Upper lobe of left lung (tissue), 6 donors: ENCODE data around the gene CDKN1C. TPM values are rescaled to one million over a fixed set of nuclear protein-coding genes. Genes with fewer than 3 reads are reported as not detected.
A peak's percentile ranks its signal among the peaks of the same experiment; 100 is the strongest.

Experiments used
- ATAC-seq, 2 donors: fragments of 200-7000 bp; cut with Tn5 transposase; one replicate each; pipeline ENCODE4 v1.9.1; 2022; ENCODE audit warnings: mild to moderate bottlenecking in 2 of 2, moderate library complexity in 2 of 2; ENCODE audit not compliant: low FRiP score in 2 of 2
- DNase-seq, 2 donors: peaks; one replicate each; pipeline ENCODE4 v3.0.0-alpha.2; 2019 to 2020
- H3K27ac ChIP-seq, 4 donors: fragments of 200-600 bp; sonication (generic); one replicate each; pipeline ENCODE4 v1.5.1; 2016 to 2019
- H3K27me3 ChIP-seq, 4 donors: fragments of 200-600 bp; sonication (generic); one replicate each; pipeline ENCODE4 v1.5.1; 2017 to 2019
- H3K36me3 ChIP-seq, 4 donors: fragments of 200-600 bp; sonication (generic); one replicate each; pipeline ENCODE4 v1.5.1; 2016 to 2019
- H3K4me1 ChIP-seq, 4 donors: fragments of 200-600 bp; sonication (generic); one replicate each; pipeline ENCODE4 v1.5.1; 2018 to 2019
- H3K4me3 ChIP-seq, 4 donors: fragments of 200-600 bp; sonication (generic); one replicate each; pipeline ENCODE4 v1.5.1; 2017 to 2019; ENCODE audit warnings: mild to moderate bottlenecking in 2 of 4, moderate library complexity in 1 of 4
- H3K9me3 ChIP-seq, 4 donors: fragments of 200-600 bp; sonication (generic); one replicate each; pipeline ENCODE4 v1.5.1; 2018 to 2019
- CTCF ChIP-seq, 6 experiments: fragments of 450-650 bp in 4 of 6; fragments of 200-600 bp in 2 of 6; sonication (generic) in 2 of 6; IDR thresholded peaks; one replicate each; pipeline ENCODE4 v1.5.1; 2016 to 2019; ENCODE audit warnings: antibody characterized with exemption in 6 of 6
- EP300 ChIP-seq, 4 donors: sonication (generic); formaldehyde crosslinking; IDR thresholded peaks; one replicate each; pipeline ENCODE4 v1.5.1; 2017; ENCODE audit warnings: antibody characterized with exemption in 4 of 4, control low read depth in 2 of 4
- POLR2A ChIP-seq, 4 donors: fragments of 450-650 bp; IDR thresholded peaks; one replicate each; pipeline ENCODE4 v1.5.1; 2016 to 2017; ENCODE audit warnings: antibody characterized with exemption in 4 of 4, mild to moderate bottlenecking in 2 of 4
- POLR2AphosphoS5 ChIP-seq, 2 donors: sonication (generic); formaldehyde crosslinking; IDR thresholded peaks; one replicate each; pipeline ENCODE4 v1.5.1; 2017; ENCODE audit warnings: antibody characterized with exemption in 2 of 2
- WGBS, 2 donors: methylation state at CpG; one replicate each; pipeline ENCODE4 v1.1.5; 2017 to 2018; 5-methylcytosine and 5-hydroxymethylcytosine counted together
- total RNA-seq, 6 donors: library from RNA; depleted of rRNA in 4 of 6; stranded (reverse); fragments of >200 nt in 4 of 6; gene quantifications; one replicate each; pipeline versions ENCODE4 v1.1.0 to v1.2.1, GENCODE V29; 2016 to 2021
- donor health status: DM: no; HTN: no; CAD: no; lungs with moderate emphysema.
- donor health status: DM: no; HTN: yes; CAD: no; lungs with severe emphysema.

The CDKN1C gene
- 10 to 100 TPM; 23.4 to 71.9 (median 33.6) TPM for total RNA-seq

DNA sequence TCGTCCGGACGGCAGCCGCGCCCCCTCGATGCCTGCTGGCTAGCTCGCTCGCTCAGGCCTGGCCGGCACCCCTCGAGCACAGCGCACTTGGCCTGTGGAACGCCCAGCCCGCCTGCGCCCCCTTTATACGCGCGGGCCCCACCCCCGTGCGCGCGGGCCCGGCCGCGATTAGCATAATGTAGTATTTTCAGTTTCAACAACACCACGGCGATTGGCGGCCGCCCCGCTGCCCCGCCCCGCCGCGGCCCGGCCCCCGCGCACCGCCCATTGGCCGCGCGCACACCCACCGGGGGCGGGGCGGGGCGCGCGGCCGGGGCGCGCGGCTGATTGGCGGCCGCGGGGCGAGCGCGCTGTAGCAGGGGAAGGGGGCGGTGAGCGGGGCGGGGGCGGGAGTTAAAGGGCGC, at the start of gene CDKN1C:
Gene CDKN1C, minus strand, starts transcription at position 98 of the 404 bp plus-strand sequence. CDS start 319 bp downstream, outside the sequence.
- Histone ChIP-seq H3K4me1 (peaks cover 20 to 48% (median 27%) of the 10 kb centered on the region in 4 donors), H3K27ac (peak within 1 kb of the TSS; percentile 71 to 96 (median 90)), H3K27me3 (peaks cover 0 to 8% (median 3%) of the 10 kb centered on the region in 4 donors), H3K36me3 (no peaks in the 10 kb centered on the region), H3K4me3 (peak within 1 kb of the TSS; percentile 59 to 90 (median 82)), H3K9me3 (no peaks in the 10 kb centered on the region)
- DNase-seq (peak; percentile 90 to 98), ATAC-seq (peak; percentile 81 to 90)
- 0 to 2% methylated on average over 7 of the region's 61 CpGs for WGBS, 2 donors
- peak in 1 of 4 donors; percentile 64 for TF ChIP-seq EP300 (IDR thresholded peaks at IDR 0.05)
- TF ChIP-seq POLR2AphosphoS5 (IDR thresholded peaks at IDR 0.05) = peak; percentile 81 to 98
- peak in 3 of 4 donors; percentile 81 to 92 (median 87) for TF ChIP-seq POLR2A (IDR thresholded peaks at IDR 0.05)
- TF ChIP-seq CTCF (IDR thresholded peaks at IDR 0.05) = no peak

DNA sequence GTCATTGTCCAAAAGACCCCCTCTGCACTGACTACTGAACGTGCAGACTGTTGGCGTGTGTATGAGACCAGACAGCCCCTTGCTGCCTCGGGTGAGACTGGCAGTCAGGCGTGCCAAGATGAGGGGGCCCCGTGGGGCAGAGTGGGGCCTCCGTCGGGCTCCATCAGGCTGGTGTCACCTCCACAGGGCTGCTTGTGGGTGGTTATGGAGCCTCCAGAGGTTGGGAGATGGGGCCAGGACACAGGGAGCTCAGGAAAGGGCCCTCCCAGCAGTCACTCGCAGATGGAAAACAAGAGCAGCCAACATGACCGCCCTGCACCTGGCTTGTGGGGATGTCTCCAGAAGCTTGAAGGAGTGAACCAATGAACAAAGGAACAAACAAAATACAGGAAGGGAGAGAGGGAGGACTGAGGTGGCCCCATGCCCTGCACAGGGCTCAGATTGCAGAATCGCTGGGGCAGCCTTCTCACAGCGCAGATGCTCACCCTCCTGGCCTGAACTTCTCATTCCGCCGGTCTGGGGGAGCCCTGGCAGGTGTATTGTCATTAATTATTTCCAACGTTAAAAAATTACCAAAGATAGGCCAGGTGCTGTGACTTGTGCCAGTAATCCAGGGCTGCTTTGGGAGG, 49.1 kb upstream of the CDKN1C start:
- peak; percentile 16 to 54 for DNase-seq
- no peak overlapping the region for H3K27ac ChIP-seq
- H3K9me3 ChIP-seq = peaks cover 0 to 7% (median 4%) of the 10 kb centered on the region in 4 donors
- H3K36me3 ChIP-seq = no peaks in the 10 kb centered on the region
- H3K4me1 ChIP-seq = peaks cover 9 to 27% (median 18%) of the 10 kb centered on the region in 4 donors
- no peak for ATAC-seq
- TF ChIP-seq POLR2AphosphoS5 (IDR thresholded peaks at IDR 0.05) (no peak), POLR2A (IDR thresholded peaks at IDR 0.05) (no peak), CTCF (IDR thresholded peaks at IDR 0.05) (no peak), EP300 (IDR thresholded peaks at IDR 0.05) (no peak)
- H3K27me3 ChIP-seq = peaks cover 0 to 7% (median 0%) of the 10 kb centered on the region in 4 donors
- 86 to 93% methylated on average over 14 of the region's 14 CpGs for WGBS, 2 donors
- H3K4me3 ChIP-seq = no peak overlapping the region

- Histone ChIP-seq H3K27me3 (peaks cover 0 to 7% (median 0%) of the 10 kb centered on the region in 4 donors), H3K9me3 (peaks cover 0 to 7% (median 4%) of the 10 kb centered on the region in 4 donors), H3K4me3 (no peak overlapping the region), H3K36me3 (no peaks in the 10 kb centered on the region), H3K4me1 (peaks cover 15 to 33% (median 22%) of the 10 kb centered on the region in 4 donors), H3K27ac (peak overlapping the region in 2 of 4 donors; percentile 23 to 72)
- DNase-seq (no peak), ATAC-seq (no peak)
- WGBS, 2 donors = 88 to 97% methylated on average over 7 of the region's 7 CpGs
- TF ChIP-seq POLR2AphosphoS5 (IDR thresholded peaks at IDR 0.05) (no peak), EP300 (IDR thresholded peaks at IDR 0.05) (no peak), POLR2A (IDR thresholded peaks at IDR 0.05) (no peak), CTCF (IDR thresholded peaks at IDR 0.05) (no peak)
These were observed 48.5 kb upstream of the CDKN1C start for GRCh38 chr11:2934021-2934550.

GRCh38 chr11:2933375-2934020, 47.9 kb upstream of the CDKN1C start:
- WGBS, 2 donors = 20 to 40% methylated on average over 1 to 11 of the region's 12 CpGs
- H3K4me3 ChIP-seq = no peak overlapping the region

More at GRCh38 chr11:2933375-2934020, 47.9 kb upstream of the CDKN1C start:
- TF ChIP-seq CTCF (IDR thresholded peaks at IDR 0.05) (no peak), POLR2A (IDR thresholded peaks at IDR 0.05) (peak in 1 of 4 donors; percentile 49), POLR2AphosphoS5 (IDR thresholded peaks at IDR 0.05) (peak; percentile 48 to 60), EP300 (IDR thresholded peaks at IDR 0.05) (no peak)
- H3K36me3 ChIP-seq = no peaks in the 10 kb centered on the region
- H3K4me1 ChIP-seq = peaks cover 20 to 39% (median 28%) of the 10 kb centered on the region in 4 donors
- DNase-seq = peak; percentile 91 to 95
- ATAC-seq = peak; percentile 69 to 80
- peaks cover 0 to 7% (median 4%) of the 10 kb centered on the region in 4 donors for H3K9me3 ChIP-seq
- peaks cover 0 to 12% (median 0%) of the 10 kb centered on the region in 4 donors for H3K27me3 ChIP-seq
- peak overlapping the region in 3 of 4 donors; percentile 13 to 72 (median 23) for H3K27ac ChIP-seq
